HepG2 (cell line): ENCODE results near the gene TYROBP. TPM values are rescaled to one million over a fixed set of nuclear protein-coding genes. Genes with fewer than 3 reads are reported as not detected.

Experiments
- HMG20A ChIP-seq: IDR thresholded peaks from 2 replicates; pipeline ENCODE4 v1.6.1; 2016; ENCODE audit warnings: borderline replicate concordance
- HNF4G ChIP-seq, 2 experiments: sonication (generic) in 1 of 2; formaldehyde crosslinking in 1 of 2; IDR thresholded peaks; 2 replicates each; pipeline versions ENCODE4 v1.4.0 to v1.6.1; 2011 to 2020; ENCODE audit warnings: borderline replicate concordance in 2 of 2, low read depth in 2 of 2, mild to moderate bottlenecking in 2 of 2, low read length in 1 of 2, missing genetic modification reagents in 1 of 2, moderate library complexity in 1 of 2
- KAT2B ChIP-seq: fragments of 150-350 bp; IDR thresholded peaks from 2 replicates; pipeline ENCODE4 v1.6.1; 2014; ENCODE audit warnings: low read depth, low read length, borderline replicate concordance
- PTBP1 ChIP-seq: fragments of 200-400 bp; formaldehyde crosslinking; IDR thresholded peaks from 2 replicates; pipeline ENCODE4 v1.6.1; 2018; ENCODE audit warnings: low read length, low read depth; ENCODE audit not compliant: poor library complexity, severe bottlenecking
- TAF1 ChIP-seq: sonication (generic); formaldehyde crosslinking; IDR thresholded peaks from 2 replicates; pipeline ENCODE4 v1.4.0; 2020; ENCODE audit warnings: missing genetic modification reagents
- TRIM24 ChIP-seq: sonication (generic); formaldehyde crosslinking; IDR thresholded peaks from 2 replicates; pipeline ENCODE4 v1.8.0; 2022; ENCODE audit warnings: mild to moderate bottlenecking, missing genetic modification reagents
- YEATS2 ChIP-seq: sonication (generic); formaldehyde crosslinking; IDR thresholded peaks from 2 replicates; pipeline ENCODE4 v1.4.0; 2020; ENCODE audit warnings: missing genetic modification reagents, borderline replicate concordance
- ZFP36 ChIP-seq: fragments of 150-350 bp; IDR thresholded peaks from 2 replicates; pipeline ENCODE4 v1.6.1; 2018; ENCODE audit warnings: borderline replicate concordance, low read length, low read depth; ENCODE audit not compliant: partially characterized antibody
- ZNF280D ChIP-seq: sonication (generic); formaldehyde crosslinking; IDR thresholded peaks from 2 replicates; pipeline ENCODE4 v1.5.1; 2020; ENCODE audit warnings: mild to moderate bottlenecking, missing genetic modification reagents
- ZNF326 ChIP-seq: sonication (generic); formaldehyde crosslinking; IDR thresholded peaks from 2 replicates; pipeline ENCODE4 v1.4.0; 2020; ENCODE audit warnings: missing genetic modification reagents, borderline replicate concordance
- ZNF530 ChIP-seq: sonication (generic); formaldehyde crosslinking; IDR thresholded peaks from 2 replicates; pipeline ENCODE4 v1.5.0; 2020; ENCODE audit warnings: low read depth, mild to moderate bottlenecking, missing genetic modification reagents
- ZNF563 ChIP-seq: sonication (generic); formaldehyde crosslinking; IDR thresholded peaks from 2 replicates; pipeline ENCODE4 v1.8.0; 2022; ENCODE audit warnings: mild to moderate bottlenecking, moderate library complexity, missing genetic modification reagents
- ZNF564 ChIP-seq: sonication (generic); formaldehyde crosslinking; IDR thresholded peaks from 2 replicates; pipeline ENCODE4 v1.8.1; 2023; ENCODE audit warnings: mild to moderate bottlenecking, missing genetic modification reagents
- ZNF615 ChIP-seq: sonication (generic); formaldehyde crosslinking; IDR thresholded peaks from 2 replicates; pipeline ENCODE4 v1.5.0; 2020; ENCODE audit warnings: mild to moderate bottlenecking, missing genetic modification reagents, borderline replicate concordance
- ZNF646 ChIP-seq: sonication (generic); formaldehyde crosslinking; IDR thresholded peaks from 2 replicates; pipeline ENCODE4 v1.9.0; 2021; ENCODE audit warnings: mild to moderate bottlenecking, missing genetic modification reagents
- ZNF710 ChIP-seq: sonication (generic); formaldehyde crosslinking; IDR thresholded peaks from 2 replicates; pipeline ENCODE4 v1.5.0; 2020; ENCODE audit warnings: mild to moderate bottlenecking, missing genetic modification reagents, borderline replicate concordance
- polyA plus RNA-seq, 8 experiments: library from polyadenylated mRNA; depleted of rRNA in 3 of 8; stranded (reverse) in 7 of 8; unstranded in 1 of 8; fragments of >200 nt; fragmentation: Illumina TruSeq in 4 of 8; extraction: Trizol in 4 of 8; gene quantifications; 2 replicates each; pipeline versions ENCODE4 v1.2.1 to v1.2.3, GENCODE V29; 2011 to 2016; ENCODE audit warnings: low read depth in 4 of 8, missing spikeins in 1 of 8, mixed read lengths in 1 of 8; ENCODE audit not compliant: insufficient read depth in 1 of 8
- total RNA-seq, 5 experiments: library from RNA; depleted of rRNA; stranded (reverse); fragments of >200 nt; fragmentation: Illumina TruSeq; extraction: Trizol; gene quantifications; 2 replicates each; pipeline ENCODE4 v1.2.3, GENCODE V29; 2016; ENCODE audit warnings: low read depth in 1 of 5

The TYROBP gene
- total and polyA plus RNA-seq, 2 of the 13 experiments (the other 11 are each of a cell fraction or from before 2014, with no cell fraction given), result not detected

GRCh38 chr19:35931161-35931873 lies 23.2 kb upstream of the TYROBP start (continued):
- TF ChIP-seq KAT2B (no peak), ZNF530 (CRISPR knock-in tag) (no peak), ZFP36 (no peak), ZNF646 (no peak), PTBP1 (no peak), ZNF615 (no peak), ZNF280D (CRISPR knock-in tag) (0 out of 2 replicates have a peak, but pooled peaks have one; percentile 46), HNF4G (IDR thresholded peaks at IDR 0.05; ENCODE audit: borderline replicate concordance, low read depth, low read length) (no peak), HNF4G (CRISPR knock-in tag; IDR thresholded peaks at IDR 0.05; ENCODE audit: borderline replicate concordance, low read depth) (no peak; the same call in 1 of the 2 replicates), YEATS2 (CRISPR knock-in tag) (peak; percentile 97), ZNF326 (CRISPR knock-in tag) (no peak), ZNF710 (CRISPR knock-in tag) (no peak), TAF1 (CRISPR knock-in tag) (peak; percentile 89), ZNF563 (CRISPR knock-in tag) (no peak; the same call in 1 of the 2 replicates), TRIM24 (CRISPR knock-in tag) (no peak), ZNF564 (no peak), HMG20A (CRISPR knock-in tag) (peak; percentile 36; the same call in 1 of the 2 replicates)
